K562 (cell line): ENCODE results near the gene STK24. TPM values are rescaled to one million over a fixed set of nuclear protein-coding genes. Genes with fewer than 3 reads are reported as not detected.

Source experiments
- ATAC-seq: fragments of 200-7000 bp; cut with Tn5 transposase; 3 replicates; pipeline ENCODE4 v1.9.1; 2020; ENCODE audit warnings: moderate library complexity
- BruUV-seq: library from RNA; stranded (reverse); fragments of 400-500 nt; replicated peaks from 2 replicates; lab custom pipeline; 2021; lab: Mats Ljungman, UMichigan
- CTCF ChIA-PET: fragments of 300-600 bp; formaldehyde crosslinking; extraction: SDS; loops from one replicate; lab custom pipeline; 2021; ENCODE audit warnings: low intra/inter-chr PET ratio; lab: Yijun Ruan, JAX
- POLR2A ChIA-PET: fragments of 300-600, 350-650 bp; sonication (Branson Sonifier 250); formaldehyde crosslinking; extraction: SDS; loops from one replicate; lab custom pipeline; 2021; ENCODE audit warnings: antibody characterized with exemption, inconsistent platforms; lab: Yijun Ruan, JAX
- DNase-seq, 4 experiments: peaks; one replicate each; pipeline versions ENCODE4 v3.0.0 to v3.0.0-alpha.2; 2011 to 2018; ENCODE audit warnings: low spot score in 3 of 4, mixed read lengths in 3 of 4; ENCODE audit errors: extremely low read depth in 1 of 4
- FAIRE-seq: peaks from 2 replicates; lab custom pipeline; 2011; peaks lifted over from hg19 to GRCh38; lab: Jason Lieb, UNC
- H2AFZ ChIP-seq: 2 replicates; pipeline ENCODE4 v1.6.0; 2011; ENCODE audit warnings: low read depth, low read length, control low read depth, inconsistent platforms
- H3K27ac ChIP-seq: fragments of 200-600 bp; 3 replicates; pipeline ENCODE4 v1.8.0; 2011; ENCODE audit warnings: low read depth, mild to moderate bottlenecking, control low read depth, inconsistent platforms, low read length, moderate library complexity, mixed read lengths; ENCODE audit errors: extremely low read depth
- H3K27me3 ChIP-seq, 2 experiments: fragments of 300-600 bp in 1 of 2; 2 replicates in 1 of 2; 3 replicates in 1 of 2; pipeline versions ENCODE4 v1.6.0 to v1.8.0; 2011; ENCODE audit warnings: inconsistent platforms in 2 of 2, low read length in 2 of 2, mild to moderate bottlenecking in 1 of 2, mixed read lengths in 1 of 2, moderate library complexity in 1 of 2; ENCODE audit not compliant: control insufficient read depth in 2 of 2, insufficient read depth in 2 of 2
- H3K36me3 ChIP-seq: fragments of 300-600 bp; 3 replicates; pipeline ENCODE4 v1.8.0; 2011; ENCODE audit warnings: mild to moderate bottlenecking, low read length, inconsistent platforms; ENCODE audit not compliant: control insufficient read depth, insufficient read depth
- H3K4me1 ChIP-seq, 2 experiments: fragments of 200-600 bp in 1 of 2; replicated peaks in 1 of 2; 2 replicates in 1 of 2; 3 replicates in 1 of 2; pipeline versions ENCODE4 v1.5.1 to v1.8.0; 2011; ENCODE audit warnings: inconsistent platforms in 2 of 2, low read length in 2 of 2, mild to moderate bottlenecking in 1 of 2, mixed read lengths in 1 of 2, moderate library complexity in 1 of 2; ENCODE audit not compliant: control insufficient read depth in 2 of 2, insufficient read depth in 2 of 2
- H3K4me2 ChIP-seq: 2 replicates; pipeline ENCODE4 v1.6.1; 2011; ENCODE audit warnings: low read length, control low read depth, inconsistent platforms, mixed read lengths; ENCODE audit not compliant: insufficient read depth
- H3K4me3 ChIP-seq: fragments of 200-600 bp; sonication (generic), shearing (Covaris generic); 2 replicates; pipeline ENCODE4 v1.5.1; 2016; ENCODE audit warnings: control low read depth, inconsistent platforms
- H3K79me2 ChIP-seq: fragments of 200-600 bp; 3 replicates; pipeline ENCODE4 v1.8.0; 2011; ENCODE audit warnings: low read length, inconsistent platforms; ENCODE audit not compliant: control insufficient read depth, insufficient read depth
- H3K9ac ChIP-seq, 2 experiments: 2 replicates each; pipeline versions ENCODE4 v1.6.0 to v1.6.1; 2011; ENCODE audit warnings: low read depth in 2 of 2, low read length in 2 of 2, control low read depth in 1 of 2, inconsistent platforms in 1 of 2, mild to moderate bottlenecking in 1 of 2, mixed read lengths in 1 of 2; ENCODE audit not compliant: insufficient read depth in 1 of 2
- H3K9me1 ChIP-seq: one replicate; pipeline ENCODE4 v1.6.0; 2011; ENCODE audit warnings: inconsistent platforms, mild to moderate bottlenecking, low read length, moderate library complexity; ENCODE audit not compliant: control insufficient read depth, insufficient read depth
- H3K9me3 ChIP-seq: replicated peaks from 2 replicates; pipeline ENCODE4 v1.5.1; 2011; ENCODE audit warnings: low read depth, low read length, inconsistent platforms; ENCODE audit not compliant: control insufficient read depth, insufficient read depth
- H4K20me1 ChIP-seq: replicated peaks from 2 replicates; pipeline ENCODE4 v1.6.1; 2011; ENCODE audit warnings: low read length, inconsistent platforms, mixed read lengths; ENCODE audit not compliant: control insufficient read depth, insufficient read depth
- CEBPG ChIP-seq, 3 experiments: fragments of 200-800 bp in 1 of 3; sonication (Bioruptor generic) in 1 of 3; sonication (generic) in 1 of 3; formaldehyde crosslinking in 1 of 3; IDR thresholded peaks in 2 of 3; conservative IDR thresholded peaks in 1 of 3; 2 replicates each; pipeline versions ENCODE4 v1.6.1 to v1.8.0; 2016 to 2022; ENCODE audit warnings: missing compliant biosample characterization in 2 of 3, missing genetic modification characterization in 2 of 3, mild to moderate bottlenecking in 1 of 3, missing genetic modification reagents in 1 of 3
- ESRRB ChIP-seq: fragments of 250-450 bp; sonication (Bioruptor Pico); IDR thresholded peaks from 2 replicates; pipeline ENCODE4 v1.5.0; 2020; ENCODE audit warnings: mild to moderate bottlenecking, moderate library complexity, borderline replicate concordance
- LARP7 ChIP-seq: fragments of 450-650 bp; IDR thresholded peaks from 2 replicates; pipeline ENCODE4 v1.6.1; 2016
- POLR2H ChIP-seq: IDR thresholded peaks from 2 replicates; pipeline ENCODE4 v1.6.1; 2016; ENCODE audit warnings: missing genetic modification characterization, low read depth, mild to moderate bottlenecking, control low read depth, missing compliant biosample characterization, moderate library complexity
- ZC3H8 ChIP-seq: fragments of 450-650 bp; IDR thresholded peaks from 2 replicates; pipeline ENCODE4 v1.6.1; 2017
- ZNF224 ChIP-seq: sonication (generic); formaldehyde crosslinking; IDR thresholded peaks from 2 replicates; pipeline ENCODE4 v1.8.0; 2022; ENCODE audit warnings: mild to moderate bottlenecking, missing genetic modification reagents
- ZNF318 ChIP-seq, 2 experiments: fragments of 450-650 bp; IDR thresholded peaks; 2 replicates each; pipeline ENCODE4 v1.6.1; 2016; ENCODE audit warnings: mild to moderate bottlenecking in 2 of 2, borderline replicate concordance in 1 of 2, low read depth in 1 of 2, moderate library complexity in 1 of 2
- ZNF398 ChIP-seq: fragments of 250-450 bp; sonication (Bioruptor Pico); IDR thresholded peaks from 2 replicates; pipeline ENCODE4 v1.8.0; 2021; ENCODE audit warnings: moderate library complexity, mild to moderate bottlenecking, inconsistent platforms
- WGBS: fragments of 100-300 bp; shearing (Covaris generic); methylation state at CpG from one replicate; pipeline ENCODE4 v1.1.6; 2016; ENCODE audit warnings: low coverage, mixed read lengths; ENCODE audit not compliant: insufficient coverage; ENCODE audit errors: missing lambda C conversion rate; 5-methylcytosine and 5-hydroxymethylcytosine counted together
- in situ Hi-C: fragments of 300-500 bp; cut with MboI; formaldehyde crosslinking; loops from 4 replicates; pipeline ENCODE4 v1.15.0; 2018; ENCODE audit warnings: inconsistent platforms, mixed read lengths
- intact Hi-C: fragments of 100-400 bp; cut with micrococcal nuclease; formaldehyde crosslinking; loops from 2 replicates; pipeline ENCODE4 v1.14.2; 2022
- polyA plus RNA-seq, 8 experiments: library from polyadenylated mRNA; depleted of rRNA in 4 of 8; stranded (reverse) in 5 of 8; unstranded in 3 of 8; fragments of >200 nt; fragmentation: Nextera tagmentation in 2 of 8; fragmentation: Illumina TruSeq in 1 of 8; extraction: Ambion mirVana in 2 of 8; extraction: Trizol in 1 of 8; gene quantifications; 2 replicates each; pipeline versions ENCODE4 v1.2.1 to v1.2.3, GENCODE V29; 2011 to 2014; ENCODE audit warnings: inconsistent platforms in 1 of 8, missing spikeins in 1 of 8
- total RNA-seq, 7 experiments: library from RNA; depleted of rRNA in 6 of 7; stranded (reverse); fragments of >200 nt in 6 of 7; fragmentation: Illumina TruSeq in 2 of 7; extraction: Trizol in 2 of 7; gene quantifications; 2 replicates each; pipeline versions ENCODE4 v1.2.1 to v1.2.3, GENCODE V29; 2011 to 2021; ENCODE audit warnings: low replicate concordance in 1 of 7
- TF ChIP-seq, protein P1 (sequence below): fragments of 250-450 bp; sonication (Bioruptor Pico); IDR thresholded peaks from 2 replicates; pipeline ENCODE4 v1.9.0; 2021; ENCODE audit warnings: mild to moderate bottlenecking
- TF ChIP-seq, protein P2 (sequence below): fragments of 250-450 bp; sonication (Bioruptor Pico); IDR thresholded peaks from 2 replicates; pipeline ENCODE4 v1.8.0; 2022; ENCODE audit warnings: inconsistent platforms, mild to moderate bottlenecking, moderate library complexity, borderline replicate concordance

STK24 gene
- total and polyA plus RNA-seq, 9 of the 15 experiments (the other 6 are each of a cell fraction or from before 2014, with no cell fraction given), result 3.8 to 78.4 (median 28.2) TPM

DNA sequence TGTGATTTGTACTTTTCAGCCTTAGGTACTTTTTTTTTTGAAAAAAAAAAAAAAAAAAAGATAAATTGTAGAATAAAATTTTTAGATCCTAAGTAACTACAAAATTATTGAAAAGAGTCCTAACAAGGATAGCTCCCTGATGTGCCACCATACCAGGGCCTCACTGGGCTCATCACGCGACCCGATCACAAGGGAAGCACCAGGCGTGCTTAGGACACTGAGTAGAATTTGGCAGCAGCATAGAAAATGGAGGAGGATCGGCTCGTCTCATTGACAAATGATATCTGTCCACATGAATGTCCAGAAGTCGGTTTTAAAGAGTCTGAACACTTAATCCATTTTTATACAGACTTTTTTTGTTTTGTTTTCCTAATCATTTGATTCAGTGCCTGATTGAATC is 179.0 kb downstream of the STK24 start:
- no TSS peak for BruUV-seq
- Histone ChIP-seq H3K27me3 (peaks cover 14 to 37% of the 10 kb centered on the region in 2 experiments; a peak in 4 of 5 replicates), H3K4me2 (no peak overlapping the region), H3K36me3 (no peaks in the 10 kb centered on the region), H3K27ac (no peak overlapping the region), H4K20me1 (no peaks in the 10 kb centered on the region; the same call in 1 of the 2 replicates), H3K9me3 (no peaks in the 10 kb centered on the region), H3K4me1 (no peaks in the 10 kb centered on the region; a peak in 1 of 5 replicates), H3K4me3 (no peak overlapping the region), H2AFZ (no peak overlapping the region), H3K79me2 (no peaks in the 10 kb centered on the region), H3K9ac (no peak overlapping the region), H3K9me1 (no peaks in the 10 kb centered on the region)
- 0% methylated on average over 5 of the region's 7 CpGs for WGBS
- ATAC-seq (no peak), DNase-seq (no peak), FAIRE-seq (no peak)
- CTCF ChIA-PET, result no interaction called here
- in situ Hi-C loops, result no loop called here
- POLR2A ChIA-PET, result no interaction called here
- intact Hi-C loops, result no loop called here
- no peak for TF ChIP-seq ZNF398
- TF ChIP-seq POLR2H (tag), result no peak
- no peak for TF ChIP-seq ZNF318 (IDR thresholded peaks at IDR 0.05; ENCODE audit: borderline replicate concordance in 1 of 2, low read depth in 1 of 2)
- TF ChIP-seq ESRRB (CRISPR knock-in tag), result no peak
- no peak for TF ChIP-seq ZC3H8
- TF ChIP-seq, protein P1, sequence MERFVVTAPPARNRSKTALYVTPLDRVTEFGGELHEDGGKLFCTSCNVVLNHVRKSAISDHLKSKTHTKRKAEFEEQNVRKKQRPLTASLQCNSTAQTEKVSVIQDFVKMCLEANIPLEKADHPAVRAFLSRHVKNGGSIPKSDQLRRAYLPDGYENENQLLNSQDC (CRISPR knock-in tag), result no peak
- TF ChIP-seq LARP7, result no peak
- no peak for TF ChIP-seq CEBPG (CRISPR knock-in tag; IDR thresholded peaks at IDR 0.05)
- TF ChIP-seq CEBPG (tag; conservative IDR thresholded peaks at IDR 0.05 in 1 of 2, IDR thresholded peaks at IDR 0.05 in 1 of 2), result no peak
- TF ChIP-seq, protein P2, sequence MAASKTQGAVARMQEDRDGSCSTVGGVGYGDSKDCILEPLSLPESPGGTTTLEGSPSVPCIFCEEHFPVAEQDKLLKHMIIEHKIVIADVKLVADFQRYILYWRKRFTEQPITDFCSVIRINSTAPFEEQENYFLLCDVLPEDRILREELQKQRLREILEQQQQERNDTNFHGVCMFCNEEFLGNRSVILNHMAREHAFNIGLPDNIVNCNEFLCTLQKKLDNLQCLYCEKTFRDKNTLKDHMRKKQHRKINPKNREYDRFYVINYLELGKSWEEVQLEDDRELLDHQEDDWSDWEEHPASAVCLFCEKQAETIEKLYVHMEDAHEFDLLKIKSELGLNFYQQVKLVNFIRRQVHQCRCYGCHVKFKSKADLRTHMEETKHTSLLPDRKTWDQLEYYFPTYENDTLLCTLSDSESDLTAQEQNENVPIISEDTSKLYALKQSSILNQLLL (CRISPR knock-in tag), result no peak
- no peak for TF ChIP-seq ZNF224 (CRISPR knock-in tag)
